Left renal pelvis (tissue), 4 donors: ENCODE measurements around the gene BRAF. TPM values are rescaled to one million over a fixed set of nuclear protein-coding genes. Genes with fewer than 3 reads are reported as not detected.
"Not testable (repeated sequence)": the region's sequence is repeated elsewhere in the genome, so short reads cannot be mapped to it uniquely, and the experiment has no call there.

ENCODE experiments used
- DNase-seq, 4 donors: peaks; one replicate each; pipeline ENCODE4 v3.0.0-alpha.2; 2013; ENCODE audit warnings: low read depth in 4 of 4, low spot score in 3 of 4
- polyA plus RNA-seq, 4 donors: library from polyadenylated mRNA; unstranded; fragments of 120-200 nt; gene quantifications; one replicate each; pipeline ENCODE4 v1.2.1, GENCODE V29; 2013; ENCODE audit not compliant: insufficient read length in 4 of 4

Gene BRAF
- polyA plus RNA-seq, 4 donors: 18.2 to 29.2 (median 27.1) TPM

GRCh38 chr7:140686921-140687320 is 237.8 kb downstream of the BRAF start:
- no peak for DNase-seq

GRCh38 chr7:140685407-140686087 is 239.2 kb downstream of the BRAF start:
- DNase-seq: no peak

- DNase-seq: no peak
Measured at GRCh38 chr7:140684066-140684950, 240.4 kb downstream of the BRAF start.

DNA sequence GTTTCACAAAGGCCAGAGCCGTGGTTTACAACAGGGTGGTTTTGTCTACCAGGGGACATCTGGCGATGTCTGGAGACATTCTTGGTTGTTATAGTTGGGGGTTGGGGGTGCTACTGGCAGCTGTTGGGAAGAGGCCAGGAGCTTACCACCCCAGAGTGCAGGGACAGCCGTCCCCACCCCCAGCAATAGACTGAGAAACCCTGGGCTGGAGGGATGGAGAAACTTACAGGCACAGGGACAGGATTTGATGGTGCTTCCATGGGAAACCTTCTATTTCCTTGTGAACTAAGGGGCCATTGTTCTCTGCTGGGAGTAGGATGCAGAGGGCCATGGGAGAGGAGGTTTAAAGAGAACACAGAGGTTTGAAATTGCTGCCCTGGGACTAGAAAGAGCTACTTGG is 241.1 kb downstream of the BRAF start:
- no peak for DNase-seq

- no peak for DNase-seq
Measured at GRCh38 chr7:140681766-140682165, 243.0 kb downstream of the BRAF start.

DNA sequence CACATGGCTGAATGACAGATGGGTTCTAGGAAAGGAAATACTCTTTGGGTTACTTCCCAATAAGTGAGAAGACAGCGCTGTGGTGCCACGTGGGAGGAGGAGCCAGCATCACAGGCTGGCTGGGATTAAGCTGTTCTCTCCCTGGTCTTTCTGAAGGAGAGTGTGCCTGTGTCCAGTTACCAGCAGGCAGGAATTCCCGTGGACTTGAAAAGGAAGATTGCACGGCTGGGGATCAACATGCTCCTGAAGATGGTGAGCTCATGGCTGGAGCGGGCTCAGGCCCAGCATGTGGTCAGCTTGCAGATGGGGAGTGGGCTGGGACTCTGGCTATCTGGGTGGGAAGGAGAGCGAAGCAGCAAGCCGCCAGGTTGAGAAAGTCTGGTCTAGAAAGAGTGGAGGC is 243.8 kb downstream of the BRAF start:
- DNase-seq: no peak

- no peak for DNase-seq
Measured at GRCh38 chr7:140679186-140679585, 245.5 kb downstream of the BRAF start.

- no peak for DNase-seq
Measured at GRCh38 chr7:140678816-140679130, 246.0 kb downstream of the BRAF start.

- no peak for DNase-seq
Measured at GRCh38 chr7:140678081-140678815, 246.5 kb downstream of the BRAF start.

GRCh38 chr7:140677496-140677895 is 247.2 kb downstream of the BRAF start:
- DNase-seq: no peak

- not testable (repeated sequence) for DNase-seq
Measured at GRCh38 chr7:140676956-140677355, 247.8 kb downstream of the BRAF start.

DNA sequence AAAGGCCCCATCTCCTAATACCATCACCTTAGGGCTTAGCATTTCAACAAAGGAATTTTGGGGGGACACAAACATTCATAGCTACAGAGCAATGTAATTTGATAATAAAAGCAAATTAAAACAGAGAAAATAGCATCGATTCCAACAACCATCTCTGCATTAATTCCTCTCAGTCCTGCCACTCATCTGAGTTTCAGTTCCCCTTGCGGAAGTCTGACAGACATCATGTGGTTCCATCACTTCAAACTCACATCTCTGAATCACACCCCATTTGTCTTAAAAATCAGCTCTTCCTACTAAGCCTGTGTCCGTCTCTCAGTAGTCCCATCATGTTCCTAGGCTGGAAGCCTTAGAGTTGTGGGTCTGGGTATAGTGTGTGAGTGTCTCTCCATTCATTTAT is 248.4 kb downstream of the BRAF start:
- DNase-seq: no peak

GRCh38 chr7:140675726-140676125 is 249.0 kb downstream of the BRAF start:
- DNase-seq: no peak

DNA sequence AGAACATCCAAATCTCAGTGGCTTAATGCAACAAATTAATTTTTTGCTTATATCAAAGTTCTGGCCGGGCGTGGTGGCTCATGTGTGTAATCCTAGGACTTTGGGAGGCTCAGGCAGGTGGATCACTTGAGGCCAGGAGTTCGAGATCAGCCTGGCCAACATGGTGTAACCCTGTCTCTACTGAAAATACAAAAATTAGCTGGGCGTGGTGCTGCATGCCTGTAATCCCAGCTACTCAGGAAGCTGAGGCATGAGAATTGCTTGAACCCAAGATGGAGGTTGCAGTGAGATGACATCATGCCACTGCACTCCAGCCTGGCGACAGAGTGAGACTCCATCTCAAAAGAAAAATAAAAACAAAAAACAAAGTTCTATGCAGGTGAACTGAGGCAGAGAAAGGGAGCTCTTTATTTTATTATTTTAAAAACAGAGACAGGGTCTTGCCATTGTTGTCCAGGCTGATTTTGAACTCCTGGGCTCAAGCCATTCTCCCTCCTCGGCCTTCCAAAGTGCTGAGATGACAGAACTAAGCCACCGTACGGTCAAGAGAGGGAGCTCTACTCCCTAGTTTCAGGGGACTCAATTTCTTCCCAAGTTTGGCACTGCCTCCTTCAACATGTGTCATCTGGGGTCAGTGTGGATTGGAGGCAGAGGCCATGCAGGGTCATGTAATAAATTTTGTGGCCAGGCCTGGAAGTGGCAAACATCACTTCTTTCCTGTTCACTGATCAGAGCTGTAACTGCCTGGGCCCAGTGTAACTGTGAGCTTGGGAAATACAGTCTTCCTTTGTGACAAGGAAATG is 249.6 kb downstream of the BRAF start:
- no peak for DNase-seq

DNA sequence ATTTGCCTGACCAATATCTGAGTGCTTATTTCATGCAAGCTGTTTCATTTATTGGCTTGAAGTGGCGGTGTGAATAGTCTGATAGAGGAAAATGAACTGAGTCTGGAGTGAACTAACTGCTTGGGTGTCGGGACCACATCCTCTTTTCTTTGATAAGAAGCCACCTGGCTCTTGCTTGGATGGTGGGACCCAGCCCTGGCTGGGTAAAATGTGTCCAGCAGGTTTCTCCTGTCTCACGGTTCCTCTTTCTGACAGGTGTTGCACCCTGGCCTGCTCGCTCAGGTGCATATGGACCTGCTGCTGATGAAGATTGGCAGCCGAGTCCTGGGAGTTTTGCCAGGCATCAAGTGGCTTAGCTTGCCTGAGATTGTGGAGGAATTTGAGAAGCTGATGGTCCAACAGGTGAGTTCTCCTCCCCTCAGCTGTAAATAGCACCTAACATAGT is 250.4 kb downstream of the BRAF start:
- no peak for DNase-seq

DNA sequence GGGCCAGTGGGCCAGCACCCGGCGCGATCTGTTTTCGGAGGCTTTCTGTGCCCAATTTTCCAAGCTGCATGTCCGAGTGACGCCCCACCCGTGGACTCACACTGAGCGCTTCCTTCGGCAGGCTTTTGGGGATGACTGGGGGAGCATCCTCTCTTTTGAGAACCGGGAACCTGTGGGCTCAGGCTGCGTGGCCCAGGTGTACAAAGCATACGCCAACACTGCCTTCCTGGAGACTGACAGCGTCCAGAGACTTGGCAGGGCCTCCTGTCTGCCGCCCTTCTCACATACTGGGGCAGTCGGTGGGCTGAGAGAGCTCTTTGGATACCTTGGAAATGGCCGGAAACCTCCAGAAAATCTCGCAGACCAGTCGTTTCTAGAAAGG is 251.0 kb downstream of the BRAF start:
- DNase-seq: no peak

- DNase-seq: peak in 2 of 4 donors; percentile 24 to 36
Measured at GRCh38 chr7:140673063-140673773, 251.5 kb downstream of the BRAF start.

- DNase-seq: no peak
Measured at GRCh38 chr7:140672382-140673062, 252.2 kb downstream of the BRAF start, which contains the start of gene ADCK2. TSS of gene ADCK2 (plus strand) at chr7:140672945. CDS start at chr7:140673331, 386 bp downstream.

- no peak for DNase-seq
Measured at GRCh38 chr7:140671966-140672365, 252.8 kb downstream of the BRAF start.
